NCI-H524 (cell line): ENCODE results near the gene GBA2.

Experiments used
- DNase-seq, 2 experiments: peaks; one replicate each; lab custom pipeline; 2025; lab: John Stamatoyannopoulos, UW

The GBA2 gene

GRCh38 chr9:35766997-35767396 is 18.0 kb upstream of the GBA2 start:
- DNase-seq = no peak

DNA sequence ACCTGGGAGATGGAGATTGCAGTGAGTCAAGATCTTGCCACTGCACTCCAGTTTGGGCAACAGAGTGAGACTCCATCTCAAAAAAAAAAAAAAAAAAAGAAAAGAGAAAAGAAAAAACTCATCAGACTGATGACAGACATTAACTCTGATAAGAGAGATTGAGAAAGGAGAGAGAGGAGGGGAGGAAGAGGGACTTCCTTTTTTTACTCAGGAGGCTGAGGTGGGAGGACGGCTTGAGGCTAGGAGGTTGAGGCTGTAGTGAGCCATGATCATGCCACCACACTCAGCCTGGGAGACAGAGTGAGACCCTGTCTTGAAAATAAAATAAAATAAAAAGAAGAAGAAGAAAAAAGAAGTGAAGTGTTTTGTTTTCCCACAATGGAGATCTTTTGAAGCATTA is 14.8 kb upstream of the GBA2 start:
- no peak for DNase-seq

DNA sequence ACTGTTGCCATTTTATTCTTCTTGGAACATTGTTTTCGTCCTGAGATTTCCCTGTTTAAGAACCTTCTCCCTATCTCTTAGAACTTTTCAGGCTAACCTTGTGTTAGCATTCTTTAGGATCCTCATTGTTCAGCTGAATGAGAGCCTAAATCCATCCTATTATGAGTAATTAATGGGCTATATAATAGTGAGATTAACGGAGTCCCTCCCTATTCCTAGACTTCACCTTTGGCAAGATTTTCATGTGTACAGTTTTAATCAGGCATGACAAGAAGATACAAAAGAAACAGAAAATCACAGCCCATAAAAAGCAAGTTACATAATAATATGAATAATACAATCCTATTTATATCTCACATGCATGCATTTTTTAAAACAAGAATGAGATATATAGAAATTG is 14.2 kb upstream of the GBA2 start:
- DNase-seq = no peak

- DNase-seq = no peak
Measured at GRCh38 chr9:35760651-35761050, 11.6 kb upstream of the GBA2 start.

DNA sequence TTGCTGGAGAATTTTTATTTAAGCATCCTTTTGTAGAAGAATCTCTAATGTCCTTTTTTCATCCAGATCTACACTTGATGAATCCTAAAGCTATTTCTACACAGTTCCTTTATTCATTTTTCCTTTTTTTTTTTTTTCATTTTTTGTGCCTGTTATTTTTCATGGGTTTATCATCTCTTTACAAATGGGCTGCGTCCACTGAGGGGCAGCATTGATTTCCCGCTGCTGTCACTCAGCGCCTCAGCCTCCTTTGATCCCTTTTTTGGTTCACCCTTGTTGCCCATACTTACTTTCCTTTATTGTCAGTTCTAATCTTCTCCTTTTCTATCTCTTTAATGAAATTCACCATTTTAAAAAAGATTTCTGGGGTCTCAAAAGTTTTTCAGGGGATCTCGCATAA is 10.8 kb upstream of the GBA2 start:
- no peak for DNase-seq

- DNase-seq = no peak
Measured at GRCh38 chr9:35758475-35759050, 9.5 kb upstream of the GBA2 start.

- no peak for DNase-seq
Measured at GRCh38 chr9:35757892-35758275, 8.9 kb upstream of the GBA2 start.

- peak; percentile 50 to 73 for DNase-seq
Measured at GRCh38 chr9:35757226-35757891, 8.3 kb upstream of the GBA2 start.

DNA sequence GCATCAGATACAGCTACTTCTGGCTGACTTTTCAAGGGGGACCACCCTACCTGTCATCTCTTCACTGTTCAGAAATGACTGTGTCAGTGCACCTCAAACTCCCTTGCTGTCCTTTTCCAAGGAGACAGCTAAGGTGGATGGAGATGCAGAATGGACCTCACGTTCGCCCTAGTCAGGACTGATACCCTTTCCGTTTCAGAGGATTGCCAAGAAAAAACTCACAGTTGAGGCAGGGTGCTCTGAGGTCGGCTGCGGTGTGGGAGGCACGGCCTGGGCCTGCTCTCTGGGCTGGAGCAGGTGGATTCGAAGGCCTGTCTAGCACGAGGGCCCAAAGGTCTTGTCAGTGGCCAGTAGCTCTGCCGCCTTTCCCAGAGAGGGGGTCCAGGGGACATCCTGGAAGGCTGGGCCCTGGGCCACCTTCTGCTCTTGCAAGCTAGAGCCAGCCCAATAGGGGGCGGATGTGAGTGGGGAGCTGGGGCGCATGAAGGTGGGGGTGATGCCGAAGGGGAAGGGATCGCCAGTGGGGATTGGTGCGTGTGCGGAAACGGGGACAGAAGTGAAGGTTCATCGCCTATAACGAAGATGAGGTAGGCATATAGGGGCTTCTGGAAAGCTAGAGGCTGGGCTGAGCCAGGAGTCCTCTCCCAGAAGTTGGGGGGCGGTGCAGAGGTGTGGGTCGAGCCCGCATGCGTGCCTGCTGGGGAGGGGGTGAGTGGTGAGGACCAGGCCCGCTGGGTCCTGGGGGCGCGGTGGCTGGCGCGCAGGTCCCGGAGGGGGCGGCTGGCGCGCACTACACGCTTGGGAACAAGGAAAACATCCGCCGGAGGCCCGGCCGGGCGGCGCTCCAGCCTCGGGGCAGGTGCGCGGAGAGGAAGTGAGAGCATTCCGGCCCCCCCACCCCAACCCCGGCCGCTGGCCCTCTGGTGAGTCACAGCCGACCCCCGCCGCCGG is 7.5 kb upstream of the GBA2 start:
- DNase-seq = peak; percentile 61 to 82

DNA sequence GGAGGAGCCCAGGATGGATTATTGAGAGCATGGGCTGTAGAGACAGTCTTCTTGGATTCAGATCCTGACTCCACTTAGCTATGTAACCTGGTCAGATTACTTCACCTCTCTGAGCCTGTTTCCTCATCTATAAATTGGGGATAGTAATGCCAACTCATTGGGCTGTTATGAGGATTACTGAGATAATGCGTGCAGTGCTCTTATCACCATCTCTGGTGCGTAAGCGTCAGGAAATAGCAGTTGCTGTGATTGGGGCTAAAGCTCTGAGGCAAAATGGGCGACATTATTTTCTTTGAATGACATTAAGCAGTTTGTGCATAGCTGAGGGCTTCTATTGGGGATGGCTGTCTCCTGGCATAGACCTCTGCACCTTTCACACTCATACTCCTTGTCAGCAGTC is 6.0 kb upstream of the GBA2 start:
- no peak for DNase-seq

DNA sequence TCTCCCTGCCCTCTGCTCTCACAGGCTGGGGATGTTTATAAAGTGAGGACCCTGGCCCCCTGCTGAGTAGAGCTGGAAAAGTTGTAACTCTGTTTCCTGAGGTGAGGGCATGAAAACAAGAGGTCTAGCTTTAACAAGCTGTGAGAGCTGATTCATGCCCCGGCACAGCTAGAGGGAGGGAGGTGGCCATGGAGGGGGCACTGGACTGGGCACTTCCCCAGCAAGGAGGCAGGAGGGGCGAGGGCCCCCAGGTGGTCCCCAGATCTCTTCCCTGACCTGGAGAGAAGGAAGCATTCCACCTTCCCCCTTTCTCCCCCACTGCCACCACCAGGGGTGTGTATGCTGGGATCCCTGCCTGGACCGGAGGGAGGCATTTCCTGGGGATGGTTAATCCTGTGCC is 5.2 kb upstream of the GBA2 start, which contains the start of gene MSMP:
Gene MSMP (minus strand): TSS at position 13 of the 400 bp plus-strand sequence. CDS start 147 bp downstream, outside the sequence.
- no peak for DNase-seq

DNA sequence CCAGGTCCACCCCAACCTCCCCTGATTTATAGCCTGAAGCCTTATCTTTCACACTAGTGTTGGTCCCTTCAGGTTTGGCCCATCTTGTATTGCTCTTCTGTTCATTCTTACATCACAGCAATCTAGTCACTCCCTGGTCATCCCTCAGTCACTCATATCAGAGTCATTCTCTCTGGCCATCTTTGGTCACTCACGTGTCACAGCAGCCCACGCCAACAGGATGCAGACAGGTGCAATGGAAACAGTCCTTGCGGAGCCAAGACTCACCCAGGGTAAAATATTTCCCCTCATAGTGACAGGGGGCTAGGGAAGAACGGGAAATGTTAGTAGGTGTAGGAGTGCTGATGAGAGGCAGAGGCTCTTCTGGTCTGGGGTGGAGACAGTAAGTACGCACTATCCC is 4.4 kb upstream of the GBA2 start:
- no peak for DNase-seq

DNA sequence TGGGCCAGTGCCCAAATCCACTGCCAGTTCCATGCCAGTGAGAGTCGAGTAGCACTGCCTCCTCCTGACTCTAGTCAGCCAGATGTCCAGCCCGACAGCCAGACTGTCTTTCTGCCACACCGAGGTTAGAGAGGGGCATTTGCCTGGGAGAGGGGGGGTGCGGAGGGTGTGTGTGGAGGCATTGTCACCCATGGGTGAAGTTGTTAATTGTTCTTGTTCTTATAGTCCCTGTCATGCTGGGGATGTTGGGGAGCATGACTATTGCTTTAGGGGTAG is 1.2 kb upstream of the GBA2 start:
- no peak for DNase-seq

DNA sequence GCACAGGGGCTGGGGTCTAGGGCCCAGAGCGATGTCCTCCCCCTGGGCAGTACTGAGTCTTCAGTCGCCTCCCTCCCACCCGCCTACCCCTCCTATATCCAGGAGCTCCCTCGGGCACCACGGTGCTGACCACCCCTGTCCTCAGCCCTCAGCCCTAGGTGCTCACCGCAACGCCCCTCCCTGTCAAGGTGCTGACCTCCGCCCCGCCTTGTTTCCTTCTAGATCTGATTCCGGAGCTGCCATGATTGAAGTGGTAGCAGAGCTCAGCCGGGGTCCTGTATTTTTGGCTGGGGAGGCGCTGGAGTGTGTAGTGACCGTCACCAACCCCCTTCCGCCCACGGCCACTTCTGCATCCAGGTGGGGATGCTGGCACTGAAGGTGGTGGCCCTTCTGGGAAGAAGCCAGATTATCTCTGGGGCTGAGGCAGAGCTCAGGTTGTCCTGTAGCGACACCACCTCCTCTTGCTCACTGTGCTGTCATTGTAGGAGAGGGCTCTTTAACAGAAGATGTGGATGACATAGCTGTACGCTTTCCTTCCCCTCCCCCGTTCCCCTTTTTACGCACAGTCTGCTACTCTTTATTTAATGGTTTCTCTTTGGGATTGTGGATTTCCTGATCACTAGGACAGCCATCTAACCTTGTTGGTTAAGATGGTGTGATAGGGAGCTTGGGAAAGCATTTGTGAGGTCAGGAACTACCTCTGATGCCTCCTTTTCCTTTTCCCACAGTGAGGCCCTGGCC is 657 bp upstream of the GBA2 start:
- no peak for DNase-seq

GRCh38 chr9:35748242-35748857 is 678 bp downstream of the GBA2 start:
- no peak for DNase-seq

DNA sequence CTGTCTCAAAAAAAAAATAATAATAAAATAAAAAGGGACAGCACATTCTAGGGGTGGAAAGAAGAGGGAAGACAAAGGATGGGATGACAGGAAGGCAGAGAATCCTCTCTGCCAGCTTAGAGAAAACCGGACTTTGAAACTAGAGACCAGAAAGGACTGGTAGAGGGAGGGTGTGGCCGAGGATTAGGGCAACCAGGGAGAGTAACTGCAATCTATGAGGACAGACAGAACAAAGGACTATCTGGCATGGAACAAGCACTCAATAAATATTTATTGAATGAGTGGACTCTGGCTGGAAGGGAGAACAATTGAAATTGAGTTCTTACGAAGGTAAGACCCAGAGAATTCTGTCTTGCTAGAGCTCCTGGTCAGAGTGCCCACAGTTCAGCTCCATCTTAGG is 2.4 kb downstream of the GBA2 start:
- DNase-seq = no peak

GRCh38 chr9:35745569-35745968 is 3.5 kb downstream of the GBA2 start:
- DNase-seq = peak; percentile 26 to 63

DNA sequence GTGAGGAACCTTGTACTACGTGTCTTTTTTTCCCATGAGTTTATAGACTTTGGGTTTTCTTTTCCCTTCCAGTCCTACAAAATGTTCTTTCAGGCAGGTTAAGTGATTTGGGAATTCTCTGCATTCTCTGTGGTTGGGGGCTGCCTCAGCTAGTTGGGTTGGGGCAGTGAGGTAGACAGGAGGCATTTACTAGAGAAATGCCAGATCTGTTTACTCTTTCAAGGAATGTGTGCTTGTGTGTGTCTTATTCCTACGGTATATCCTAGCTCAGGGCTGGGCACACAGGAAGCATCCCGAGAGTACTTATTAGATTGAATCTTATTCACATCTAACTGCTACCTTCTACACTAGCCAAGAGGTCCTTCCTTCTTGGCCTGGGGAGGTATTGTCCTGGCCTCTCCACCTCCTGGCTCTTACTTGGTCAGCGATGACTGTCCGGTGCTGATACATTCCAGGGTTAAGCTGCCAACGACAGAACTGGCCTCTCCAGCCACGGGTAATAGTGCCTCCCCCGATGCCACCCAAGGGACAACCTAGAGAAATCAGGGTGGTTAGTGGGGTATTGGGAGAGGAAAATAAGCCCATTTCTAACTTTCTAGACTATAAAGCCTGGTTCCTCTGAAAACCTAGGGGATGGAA is 5.0 kb downstream of the GBA2 start:
- no peak for DNase-seq

GRCh38 chr9:35743452-35743851 is 5.6 kb downstream of the GBA2 start:
- DNase-seq = no peak

- no peak for DNase-seq
Measured at GRCh38 chr9:35741740-35742139, 7.3 kb downstream of the GBA2 start.

GRCh38 chr9:35740243-35740642 is 8.8 kb downstream of the GBA2 start:
- no peak for DNase-seq

GRCh38 chr9:35738924-35739323 is 10.1 kb downstream of the GBA2 start:
- no peak for DNase-seq
